ENCODE results near the gene STUB1.
A peak's percentile ranks its signal among the peaks of the same experiment; 100 is the strongest.

DNA sequence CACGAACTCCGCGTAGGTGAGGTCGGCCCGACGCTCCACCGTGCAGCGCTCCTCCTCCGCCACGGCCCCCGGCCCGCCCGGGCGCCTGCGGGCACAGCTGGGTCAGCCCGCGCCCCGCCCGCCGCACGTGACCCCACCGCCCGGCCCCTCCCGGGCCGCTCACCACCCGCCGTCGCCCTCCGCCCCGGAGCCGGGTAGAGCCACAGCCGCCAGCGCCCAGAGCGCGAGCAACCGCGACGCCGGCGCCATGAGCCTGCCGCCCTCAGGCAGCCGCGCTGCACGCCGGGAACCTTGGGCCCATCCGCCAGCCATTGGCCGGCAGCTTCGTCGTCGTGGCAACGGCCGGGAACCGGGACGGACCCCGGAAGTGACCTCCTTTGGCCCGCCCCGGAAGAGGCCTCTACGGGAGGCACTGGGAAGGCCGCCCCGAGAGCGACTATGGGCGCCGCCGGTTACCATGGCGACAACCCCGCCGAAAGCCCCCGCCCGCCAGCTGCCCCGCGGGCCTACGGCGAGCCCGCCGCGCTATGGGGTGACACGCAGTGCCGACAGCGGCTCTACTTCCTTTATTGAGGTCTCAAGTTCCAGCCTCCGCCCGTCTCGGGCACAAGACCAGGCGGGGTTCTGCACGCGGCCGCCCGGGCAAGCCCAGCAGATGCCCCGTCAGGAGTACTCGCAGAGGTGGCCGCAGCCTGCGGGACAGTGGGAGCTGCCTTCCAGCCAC lies 4.0 kb downstream of the STUB1 start, which contains the start of gene JMJD8:
- TF ChIP-seq, protein P1, sequence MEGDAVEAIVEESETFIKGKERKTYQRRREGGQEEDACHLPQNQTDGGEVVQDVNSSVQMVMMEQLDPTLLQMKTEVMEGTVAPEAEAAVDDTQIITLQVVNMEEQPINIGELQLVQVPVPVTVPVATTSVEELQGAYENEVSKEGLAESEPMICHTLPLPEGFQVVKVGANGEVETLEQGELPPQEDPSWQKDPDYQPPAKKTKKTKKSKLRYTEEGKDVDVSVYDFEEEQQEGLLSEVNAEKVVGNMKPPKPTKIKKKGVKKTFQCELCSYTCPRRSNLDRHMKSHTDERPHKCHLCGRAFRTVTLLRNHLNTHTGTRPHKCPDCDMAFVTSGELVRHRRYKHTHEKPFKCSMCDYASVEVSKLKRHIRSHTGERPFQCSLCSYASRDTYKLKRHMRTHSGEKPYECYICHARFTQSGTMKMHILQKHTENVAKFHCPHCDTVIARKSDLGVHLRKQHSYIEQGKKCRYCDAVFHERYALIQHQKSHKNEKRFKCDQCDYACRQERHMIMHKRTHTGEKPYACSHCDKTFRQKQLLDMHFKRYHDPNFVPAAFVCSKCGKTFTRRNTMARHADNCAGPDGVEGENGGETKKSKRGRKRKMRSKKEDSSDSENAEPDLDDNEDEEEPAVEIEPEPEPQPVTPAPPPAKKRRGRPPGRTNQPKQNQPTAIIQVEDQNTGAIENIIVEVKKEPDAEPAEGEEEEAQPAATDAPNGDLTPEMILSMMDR (IDR thresholded peaks at IDR 0.05), result no peak
- no peak for TF ChIP-seq EP300 (IDR thresholded peaks at IDR 0.05; ENCODE audit: low read depth)
- TF ChIP-seq POLR2AphosphoS5 (IDR thresholded peaks at IDR 0.05), result peak; percentile 65 to 88 (median 83)
- peak; percentile 51 for TF ChIP-seq POLR2A (IDR thresholded peaks at IDR 0.05)

Data from transverse colon (tissue), 4 donors.